Tibial nerve (tissue), 3 donors: ENCODE measurements around the gene RBPJL.

Experiments
- CTCF ChIP-seq, 5 experiments: fragments of 200-600 bp in 3 of 5; fragments of 450-650 bp in 2 of 5; sonication (generic) in 3 of 5; IDR thresholded peaks; one replicate each; pipeline ENCODE4 v1.5.1; 2016 to 2019; ENCODE audit warnings: antibody characterized with exemption in 5 of 5, mild to moderate bottlenecking in 3 of 5, moderate library complexity in 2 of 5
- POLR2A ChIP-seq, 2 donors: fragments of 450-650 bp; IDR thresholded peaks; one replicate each; pipeline ENCODE4 v1.6.1; 2017; ENCODE audit warnings: antibody characterized with exemption in 2 of 2, mild to moderate bottlenecking in 2 of 2, moderate library complexity in 2 of 2

GRCh38 chr20:45347297-45347935, 40.8 kb downstream of the RBPJL start:
- no peak for TF ChIP-seq CTCF (IDR thresholded peaks at IDR 0.05)
- no peak for TF ChIP-seq POLR2A (IDR thresholded peaks at IDR 0.05)
